M059J (cell line): ENCODE results near the gene KCNJ8. TPM values are rescaled to one million over a fixed set of nuclear protein-coding genes. Genes with fewer than 3 reads are reported as not detected.
"Not testable (repeated sequence)": the region's sequence is repeated elsewhere in the genome, so short reads cannot be mapped to it uniquely, and the experiment has no call there.

ENCODE experiments used
- DNase-seq: peaks from one replicate; pipeline ENCODE4 v3.0.0-alpha.2; 2012; ENCODE audit warnings: low read depth
- total RNA-seq: library from RNA; depleted of rRNA; stranded (reverse); fragments of >200 nt; shearing (Covaris generic); gene quantifications from 2 replicates; pipeline ENCODE4 v1.2.3, GENCODE V29; 2014; rRNA removed

Gene KCNJ8
- total RNA-seq = not detected in 2 replicates

- DNase-seq = no peak
Observed at GRCh38 chr12:21774358-21775132, at the start of gene KCNJ8. KCNJ8 (minus strand) TSS chr12:21774706; CDS start chr12:21773616, 1,090 bp downstream.

- peak; percentile 15 for DNase-seq
Observed at GRCh38 chr12:21823581-21823980, 49.1 kb upstream of the KCNJ8 start.

- DNase-seq = no peak
Observed at GRCh38 chr12:21819678-21820077, 45.2 kb upstream of the KCNJ8 start.

- DNase-seq = no peak
Observed at GRCh38 chr12:21819236-21819635, 44.7 kb upstream of the KCNJ8 start.

- DNase-seq = no peak
Observed at GRCh38 chr12:21818627-21819026, 44.1 kb upstream of the KCNJ8 start.

GRCh38 chr12:21815306-21816062, 41.0 kb upstream of the KCNJ8 start:
- DNase-seq = no peak

GRCh38 chr12:21814814-21815213, 40.3 kb upstream of the KCNJ8 start:
- DNase-seq = no peak

- no peak for DNase-seq
Observed at GRCh38 chr12:21814327-21814726, 39.8 kb upstream of the KCNJ8 start.

GRCh38 chr12:21813751-21814150, 39.2 kb upstream of the KCNJ8 start:
- DNase-seq = no peak

GRCh38 chr12:21813125-21813524, 38.6 kb upstream of the KCNJ8 start:
- DNase-seq = no peak

- not testable (repeated sequence) for DNase-seq
Observed at GRCh38 chr12:21812340-21812739, 37.8 kb upstream of the KCNJ8 start.

GRCh38 chr12:21809100-21809499, 34.6 kb upstream of the KCNJ8 start:
- DNase-seq = no peak

GRCh38 chr12:21806255-21806654, 31.7 kb upstream of the KCNJ8 start:
- DNase-seq = no peak

- no peak for DNase-seq
Observed at GRCh38 chr12:21801522-21802288, 27.2 kb upstream of the KCNJ8 start.

- no peak for DNase-seq
Observed at GRCh38 chr12:21800011-21800410, 25.5 kb upstream of the KCNJ8 start.

GRCh38 chr12:21797539-21797938, 23.0 kb upstream of the KCNJ8 start:
- no peak for DNase-seq

GRCh38 chr12:21795648-21796328, 21.3 kb upstream of the KCNJ8 start:
- no peak for DNase-seq

GRCh38 chr12:21794807-21795595, 20.5 kb upstream of the KCNJ8 start:
- DNase-seq = not testable (repeated sequence)

GRCh38 chr12:21789687-21790086, 15.2 kb upstream of the KCNJ8 start:
- DNase-seq = not testable (repeated sequence)

- no peak for DNase-seq
Observed at GRCh38 chr12:21788089-21788983, 13.8 kb upstream of the KCNJ8 start.
